GM18498 (cell line): ENCODE data around the gene TMEM208.

Experiments
- ATAC-seq: cut with Tn5 transposase; IDR thresholded peaks from one replicate; pipeline ENCODE4 v1.9.1; 2021; ENCODE audit warnings: mild to moderate bottlenecking, moderate library complexity; ENCODE audit not compliant: unreplicated experiment

TMEM208 gene

DNA sequence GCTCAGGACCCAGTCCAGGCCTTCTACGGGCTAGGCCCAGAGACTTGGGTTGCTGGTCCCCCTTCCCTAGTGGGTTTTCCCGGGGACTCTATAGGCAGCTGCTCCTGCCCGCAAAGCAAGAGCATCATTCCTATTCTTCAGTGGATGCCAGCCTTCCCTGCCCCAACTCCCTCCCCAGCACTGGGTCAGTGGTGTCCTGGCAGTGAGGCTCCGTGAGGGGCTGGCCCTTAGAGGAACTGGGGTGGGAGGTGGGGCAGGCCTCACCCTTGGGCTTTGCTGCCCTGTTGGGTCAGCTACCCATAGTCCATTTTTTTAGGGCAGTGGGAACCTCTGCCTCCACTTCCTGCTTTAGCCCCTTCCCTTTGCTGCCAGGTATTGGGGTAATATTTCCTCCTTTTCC lies 44.5 kb downstream of the TMEM208 start:
- no peak for ATAC-seq

DNA sequence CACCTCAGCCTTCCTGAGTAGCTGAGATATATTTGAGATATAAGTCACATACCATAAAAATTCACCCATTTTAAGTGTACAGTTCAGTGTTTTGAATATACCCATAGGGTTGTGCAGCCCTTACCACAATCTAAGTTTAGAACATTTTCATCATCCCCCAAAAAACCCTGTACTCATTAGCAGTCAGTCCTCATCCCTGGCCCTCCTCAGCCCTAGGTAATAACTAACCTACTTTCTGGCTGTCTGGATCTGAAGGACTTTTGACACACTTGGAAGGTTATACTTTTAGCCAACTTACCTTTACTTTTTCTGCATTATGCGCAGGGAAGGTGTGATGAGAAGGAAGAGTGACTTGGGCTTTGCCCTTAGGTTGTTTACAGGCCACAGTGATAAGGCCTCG lies 48.4 kb downstream of the TMEM208 start:
- no peak for ATAC-seq

DNA sequence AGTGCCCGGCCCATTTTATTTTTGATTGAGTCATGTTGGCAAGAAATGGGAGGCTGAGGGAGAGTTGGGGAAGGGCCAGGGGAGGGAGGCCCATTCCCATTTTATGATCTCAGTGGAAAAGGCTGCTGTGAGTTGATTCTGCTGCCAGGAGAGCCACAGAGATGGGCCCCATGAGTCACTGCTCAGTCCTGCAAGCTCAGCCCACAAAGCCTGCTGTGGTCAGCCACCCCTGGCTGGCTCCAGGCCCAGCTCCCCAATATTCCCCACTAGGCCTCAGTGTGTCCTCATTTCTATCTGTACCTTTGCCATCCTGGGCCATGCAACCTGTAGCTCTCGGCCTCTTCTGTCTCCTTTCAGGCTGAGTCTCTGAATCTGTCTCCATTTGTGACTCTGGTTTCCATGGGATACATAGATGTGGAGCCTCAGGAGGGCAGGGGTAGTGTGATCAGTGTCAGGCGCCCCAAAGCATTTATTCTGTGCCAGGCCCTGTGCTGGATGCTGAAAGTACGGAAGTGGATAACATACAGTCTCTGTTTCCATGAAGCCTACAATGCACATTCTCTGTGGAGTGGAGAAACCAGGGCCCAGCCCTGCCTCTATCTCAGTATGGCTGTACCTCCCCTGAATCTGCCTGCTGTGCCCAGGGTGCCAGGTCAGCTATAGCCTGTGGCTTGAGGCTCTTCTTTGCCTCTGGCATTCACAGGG lies 50.5 kb downstream of the TMEM208 start:
- ATAC-seq, result no peak

DNA sequence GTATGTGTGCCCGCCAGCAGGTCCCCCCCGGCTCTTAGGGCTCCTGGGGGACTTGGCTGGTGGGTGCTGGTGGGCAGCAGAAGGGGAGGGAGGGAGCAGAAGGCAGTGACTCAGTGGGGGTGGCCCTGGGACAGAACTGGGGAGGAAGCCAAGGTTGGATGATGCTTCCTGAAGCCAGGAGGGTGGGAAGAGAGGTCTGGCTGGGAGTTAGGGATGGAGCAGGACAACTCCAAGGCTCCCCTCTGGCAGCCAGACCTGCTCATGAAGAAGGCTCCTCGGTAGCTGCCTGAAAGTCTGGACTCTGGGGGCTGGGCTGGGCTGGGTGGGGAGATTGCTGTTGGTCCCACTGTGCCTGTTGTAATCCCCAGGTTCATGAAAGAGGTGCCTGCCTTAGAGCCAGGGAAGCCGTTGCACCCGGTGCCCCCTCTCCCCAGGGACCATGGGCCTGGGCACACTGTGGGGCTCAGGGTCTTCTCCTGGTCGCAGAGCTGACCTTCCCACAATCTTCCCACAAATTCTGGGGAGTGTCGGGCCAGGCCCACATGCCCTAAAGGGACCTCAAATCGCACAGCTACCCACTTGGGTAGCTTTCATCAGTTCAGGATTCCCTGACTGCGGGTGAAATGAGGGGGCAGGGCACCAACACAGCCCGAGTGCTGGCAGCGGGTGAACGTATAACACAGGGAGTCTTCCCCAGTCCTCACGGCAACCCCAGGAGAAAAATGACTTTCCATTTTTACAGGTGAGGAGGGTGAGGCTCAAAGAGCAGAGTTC lies 51.3 kb downstream of the TMEM208 start:
- ATAC-seq, result no peak
